Mucosa of stomach (tissue), 1 donor: Measurements from ENCODE around the gene POTEG.
"Not testable (repeated sequence)": the region's sequence is repeated elsewhere in the genome, so short reads cannot be mapped to it uniquely, and the experiment has no call there.

Source experiments
- H3K27me3 ChIP-seq: one replicate; pipeline ENCODE4 v1.7.0; 2013; ENCODE audit warnings: mild to moderate bottlenecking, low read length; ENCODE audit not compliant: control insufficient read depth, insufficient read depth
- H3K36me3 ChIP-seq: one replicate; pipeline ENCODE4 v1.7.0; 2013; ENCODE audit warnings: low read length; ENCODE audit not compliant: control insufficient read depth, insufficient read depth
- H3K4me1 ChIP-seq: one replicate; pipeline ENCODE4 v1.7.0; 2013; ENCODE audit warnings: mild to moderate bottlenecking, low read length; ENCODE audit not compliant: control insufficient read depth, insufficient read depth
- H3K4me3 ChIP-seq: one replicate; pipeline ENCODE4 v1.7.0; 2013; ENCODE audit warnings: low read length
- H3K9ac ChIP-seq: one replicate; pipeline ENCODE4 v1.7.0; 2013; ENCODE audit warnings: mild to moderate bottlenecking, low read length, moderate library complexity
- H3K9me3 ChIP-seq: one replicate; pipeline ENCODE4 v1.7.0; 2013; ENCODE audit warnings: mild to moderate bottlenecking, low read length, moderate library complexity; ENCODE audit not compliant: control insufficient read depth
- donor health status: Pancreatic carcinoma.

The POTEG gene

GRCh38 chr14:19434241-19434640, at the start of gene POTEG:
TSS of gene POTEG (minus strand) at chr14:19434341. CDS start at chr14:19434289, 52 bp downstream.
- not testable (repeated sequence) for H3K9me3 ChIP-seq, H3K4me1 ChIP-seq

DNA sequence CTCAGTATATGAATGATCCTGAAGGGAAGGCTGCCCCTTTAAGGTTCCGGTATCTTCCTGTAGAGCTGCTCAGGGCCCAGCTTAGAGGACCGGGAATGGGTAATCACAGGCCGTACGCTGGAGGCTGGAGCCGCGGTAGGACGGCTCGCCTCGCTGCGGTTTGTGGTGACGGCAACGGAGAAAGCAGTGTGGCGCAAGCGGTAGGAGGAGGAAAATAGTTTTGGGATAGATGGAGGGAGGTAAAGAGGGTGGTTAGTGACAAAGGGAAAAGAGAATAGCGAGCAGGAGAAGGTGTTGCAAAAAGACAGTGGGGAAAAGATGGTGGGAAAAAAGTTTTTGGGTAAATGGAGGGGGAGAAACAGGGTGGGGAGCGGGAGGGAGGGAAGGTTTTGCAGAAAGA, 48.0 kb upstream of the POTEG start:
- H3K4me3 ChIP-seq, H3K4me1 ChIP-seq, H3K9me3 ChIP-seq, H3K27me3 ChIP-seq, H3K36me3 ChIP-seq, H3K9ac ChIP-seq: not testable (repeated sequence)

More at GRCh38 chr14:19434241-19434640, at the start of gene POTEG:
- not testable (repeated sequence) for H3K36me3 ChIP-seq, H3K9ac ChIP-seq, H3K27me3 ChIP-seq, H3K4me3 ChIP-seq

GRCh38 chr14:19481421-19481820, 47.3 kb upstream of the POTEG start:
- H3K9me3 ChIP-seq, H3K9ac ChIP-seq, H3K27me3 ChIP-seq, H3K36me3 ChIP-seq, H3K4me3 ChIP-seq, H3K4me1 ChIP-seq: not testable (repeated sequence)

DNA sequence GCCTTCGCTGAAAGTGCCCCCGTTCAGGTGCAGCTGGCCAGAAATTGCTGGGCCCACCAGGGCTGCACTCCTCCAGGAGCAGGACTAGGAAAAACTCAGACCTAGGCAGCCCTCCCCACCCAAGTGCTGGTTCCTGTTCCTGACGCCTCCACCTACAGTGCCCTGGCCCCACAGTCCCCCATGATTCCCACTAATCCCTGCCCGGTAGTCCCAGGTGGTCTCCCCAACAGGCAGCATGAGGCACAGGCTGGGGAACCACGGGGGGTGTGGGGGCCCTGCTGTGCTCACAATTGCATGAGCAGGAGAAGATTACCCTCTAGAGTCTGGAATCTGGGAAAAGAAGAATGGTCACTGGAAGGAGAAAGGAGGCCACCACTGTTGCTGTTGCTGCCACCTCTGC, 46.4 kb upstream of the POTEG start:
- not testable (repeated sequence) for H3K36me3 ChIP-seq, H3K9me3 ChIP-seq, H3K4me3 ChIP-seq, H3K27me3 ChIP-seq, H3K4me1 ChIP-seq, H3K9ac ChIP-seq

- not testable (repeated sequence) for H3K9ac ChIP-seq
Observed at GRCh38 chr14:19445761-19446160, 11.6 kb upstream of the POTEG start.

GRCh38 chr14:19439826-19440225, 5.7 kb upstream of the POTEG start:
- H3K9me3 ChIP-seq, H3K36me3 ChIP-seq, H3K27me3 ChIP-seq, H3K4me1 ChIP-seq, H3K9ac ChIP-seq, H3K4me3 ChIP-seq: not testable (repeated sequence)

More at GRCh38 chr14:19445761-19446160, 11.6 kb upstream of the POTEG start:
- not testable (repeated sequence) for H3K27me3 ChIP-seq, H3K9me3 ChIP-seq, H3K4me1 ChIP-seq, H3K4me3 ChIP-seq, H3K36me3 ChIP-seq

DNA sequence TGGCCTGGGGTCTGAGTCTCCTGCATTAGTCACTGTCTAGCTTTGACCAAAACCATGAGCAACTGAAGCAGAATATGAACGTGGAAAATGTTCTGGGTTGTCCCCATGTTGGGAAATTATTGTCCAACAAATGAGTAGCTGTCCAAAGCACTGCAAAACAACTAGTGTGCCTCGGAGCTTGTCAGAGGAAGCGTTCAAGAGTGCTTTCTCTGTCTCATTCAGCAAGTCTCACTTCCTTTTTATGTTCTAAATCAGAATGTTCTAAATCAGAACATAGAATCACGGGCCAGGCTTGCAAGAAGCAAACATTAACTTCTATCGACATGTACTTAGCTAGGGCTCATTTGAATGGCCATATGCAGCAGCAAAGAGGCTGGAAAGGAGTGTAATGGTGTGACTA, 5.1 kb upstream of the POTEG start:
- not testable (repeated sequence) for H3K36me3 ChIP-seq, H3K27me3 ChIP-seq, H3K9ac ChIP-seq, H3K4me1 ChIP-seq, H3K9me3 ChIP-seq, H3K4me3 ChIP-seq

DNA sequence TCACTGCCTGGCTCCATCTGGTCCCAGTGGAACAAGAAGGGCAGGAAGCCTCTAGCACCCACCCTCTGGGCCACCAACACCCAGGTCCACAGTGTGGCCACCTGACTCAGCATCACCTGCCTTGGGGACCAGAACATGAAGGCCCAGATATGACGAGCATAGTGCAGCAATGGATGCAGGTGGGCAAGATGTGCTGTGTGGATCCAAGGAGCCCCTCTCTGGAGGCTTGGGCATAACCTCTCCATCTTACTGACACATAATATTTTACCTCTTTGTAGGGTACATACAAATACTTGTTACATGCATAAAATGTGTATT, 2.9 kb upstream of the POTEG start:
- not testable (repeated sequence) for H3K4me1 ChIP-seq, H3K36me3 ChIP-seq, H3K27me3 ChIP-seq, H3K9me3 ChIP-seq, H3K4me3 ChIP-seq, H3K9ac ChIP-seq

- H3K9ac ChIP-seq, H3K4me3 ChIP-seq, H3K27me3 ChIP-seq, H3K9me3 ChIP-seq, H3K4me1 ChIP-seq, H3K36me3 ChIP-seq: not testable (repeated sequence)
Observed at GRCh38 chr14:19436311-19437125, 2.4 kb upstream of the POTEG start.

DNA sequence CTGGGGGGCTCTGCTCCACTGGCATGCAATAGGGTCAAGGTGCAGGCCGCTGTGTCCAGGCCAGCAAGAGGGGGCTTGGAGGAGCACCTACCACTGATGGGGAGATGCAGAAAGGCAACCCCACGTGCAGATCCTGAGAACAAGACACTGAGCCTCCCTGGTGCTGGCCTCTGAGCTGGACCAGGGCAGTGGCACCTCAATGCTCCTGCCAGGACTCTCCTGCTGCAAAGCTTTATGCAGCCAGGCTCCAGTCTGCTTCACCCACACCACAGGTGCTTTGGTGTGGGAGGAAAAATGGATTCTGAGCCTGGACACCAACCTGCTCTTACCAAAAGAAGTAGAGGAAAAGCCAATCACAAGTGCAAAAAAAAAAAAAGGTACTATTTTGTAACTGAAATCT, 1.7 kb upstream of the POTEG start:
- H3K36me3 ChIP-seq, H3K9me3 ChIP-seq, H3K4me1 ChIP-seq, H3K4me3 ChIP-seq, H3K27me3 ChIP-seq, H3K9ac ChIP-seq: not testable (repeated sequence)

GRCh38 chr14:19434891-19435290, 750 bp upstream of the POTEG start:
- H3K4me3 ChIP-seq, H3K9ac ChIP-seq, H3K27me3 ChIP-seq, H3K36me3 ChIP-seq, H3K9me3 ChIP-seq, H3K4me1 ChIP-seq: not testable (repeated sequence)

GRCh38 chr14:19433765-19434164, 376 bp downstream of the POTEG start:
- not testable (repeated sequence) for H3K36me3 ChIP-seq, H3K4me1 ChIP-seq, H3K4me3 ChIP-seq, H3K9me3 ChIP-seq, H3K27me3 ChIP-seq, H3K9ac ChIP-seq

DNA sequence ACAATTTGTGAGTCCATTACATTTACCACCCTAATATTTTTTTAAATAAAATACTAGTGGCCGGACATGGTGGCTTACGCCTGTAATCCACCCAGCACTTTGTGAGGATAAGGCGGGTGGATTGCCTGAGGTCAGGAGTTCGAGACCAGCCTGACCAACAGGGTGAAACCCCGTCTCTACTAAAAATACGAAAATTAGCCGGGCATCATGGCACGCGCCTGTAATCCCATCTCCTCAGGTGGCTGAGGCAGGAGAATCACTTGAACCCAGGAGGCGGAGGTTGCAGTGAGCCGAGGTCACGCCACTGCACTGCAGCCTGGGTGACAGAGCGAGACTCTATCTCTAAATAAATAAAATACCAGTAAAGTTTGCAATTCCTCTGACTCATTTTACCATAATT, 25.6 kb downstream of the POTEG start:
- H3K4me1 ChIP-seq, H3K9ac ChIP-seq, H3K4me3 ChIP-seq, H3K9me3 ChIP-seq, H3K27me3 ChIP-seq, H3K36me3 ChIP-seq: not testable (repeated sequence)
